H1 (cell line): ENCODE data around the gene PARD6A. TPM values are rescaled to one million over a fixed set of nuclear protein-coding genes. Genes with fewer than 3 reads are reported as not detected.
A peak's percentile ranks its signal among the peaks of the same experiment; 100 is the strongest.

Source experiments
- CTCF ChIA-PET: fragments of 300-600 bp; sonication (Branson Sonifier 250); formaldehyde crosslinking; loops from one replicate; lab custom pipeline; 2021; ENCODE audit not compliant: partially characterized antibody; lab: Charles Lee
- POLR2A ChIA-PET: fragments of 300-600 bp; sonication (Branson Sonifier 250); formaldehyde crosslinking; loops from one replicate; lab custom pipeline; 2021; ENCODE audit warnings: inconsistent platforms; ENCODE audit not compliant: partially characterized antibody; lab: Charles Lee
- DNase-seq, 2 experiments: peaks; one replicate each; pipeline versions ENCODE4 v3.0.0 to v3.0.0-alpha.2; 2010 to 2022; ENCODE audit warnings: low spot score in 2 of 2, low read depth in 1 of 2, mixed read lengths in 1 of 2
- FAIRE-seq: peaks from 2 replicates; lab custom pipeline; 2011; peaks lifted over from hg19 to GRCh38; lab: Jason Lieb, UNC
- H2AFZ ChIP-seq: 2 replicates; pipeline ENCODE4 v1.8.1; 2012; ENCODE audit warnings: low read length, inconsistent platforms
- H2AK5ac ChIP-seq: 2 replicates; pipeline ENCODE4 v1.6.1; 2013; ENCODE audit warnings: low read depth, low read length
- H2BK120ac ChIP-seq: replicated peaks from 2 replicates; pipeline ENCODE3; 2013; ENCODE audit warnings: low read depth, low read length, inconsistent platforms
- H2BK12ac ChIP-seq: 2 replicates; pipeline ENCODE4 v1.6.1; 2013; ENCODE audit warnings: low read depth, low read length
- H2BK15ac ChIP-seq: 2 replicates; pipeline ENCODE4 v1.6.1; 2013; ENCODE audit warnings: low read length
- H2BK20ac ChIP-seq: 2 replicates; pipeline ENCODE4 v1.6.1; 2013; ENCODE audit warnings: low read length
- H2BK5ac ChIP-seq: 2 replicates; pipeline ENCODE4 v1.6.1; 2013; ENCODE audit warnings: low read depth, low read length
- H3K14ac ChIP-seq: 2 replicates; pipeline ENCODE4 v1.6.1; 2013; ENCODE audit warnings: inconsistent platforms; ENCODE audit not compliant: insufficient read length
- H3K18ac ChIP-seq: 2 replicates; pipeline ENCODE4 v1.6.1; 2013; ENCODE audit warnings: low read length; ENCODE audit errors: extremely low read depth
- H3K23ac ChIP-seq: 2 replicates; pipeline ENCODE4 v1.6.1; 2013; ENCODE audit warnings: inconsistent platforms; ENCODE audit not compliant: insufficient read length
- H3K23me2 ChIP-seq: 2 replicates; pipeline ENCODE4 v1.6.1; 2013; ENCODE audit warnings: low read depth, low read length
- H3K27ac ChIP-seq: 2 replicates; pipeline ENCODE4 v1.6.1; 2011; ENCODE audit warnings: low read depth, low read length, inconsistent platforms
- H3K27me3 ChIP-seq, 4 experiments: replicated peaks in 1 of 4; 1 replicate in 1 of 4; 2 replicates in 3 of 4; pipeline versions ENCODE4 v1.6.1 to v1.8.1; 2011 to 2013; ENCODE audit warnings: low read length in 3 of 4, mild to moderate bottlenecking in 3 of 4, inconsistent platforms in 2 of 4, mixed read lengths in 2 of 4, moderate library complexity in 1 of 4; ENCODE audit not compliant: control insufficient read depth in 3 of 4, insufficient read depth in 3 of 4; ENCODE audit errors: extremely low read depth in 1 of 4
- H3K36me3 ChIP-seq, 4 experiments: 2 replicates each; pipeline versions ENCODE4 v1.6.1 to v1.8.1; 2011 to 2013; ENCODE audit warnings: mild to moderate bottlenecking in 4 of 4, low read length in 3 of 4, moderate library complexity in 2 of 4, control low read depth in 1 of 4, inconsistent platforms in 1 of 4; ENCODE audit not compliant: insufficient read depth in 4 of 4, control insufficient read depth in 2 of 4
- H3K4ac ChIP-seq: replicated peaks from 2 replicates; pipeline ENCODE3; 2013; ENCODE audit warnings: low read length, low read depth, mixed read lengths, inconsistent platforms; ENCODE audit not compliant: insufficient read length
- H3K4me1 ChIP-seq, 4 experiments: replicated peaks in 1 of 4; 1 replicate in 1 of 4; 2 replicates in 3 of 4; pipeline versions ENCODE4 v1.6.1 to v1.8.1; 2011 to 2013; ENCODE audit warnings: low read length in 3 of 4, inconsistent platforms in 2 of 4, mixed read lengths in 1 of 4; ENCODE audit not compliant: insufficient read depth in 4 of 4, control insufficient read depth in 3 of 4
- H3K4me2 ChIP-seq, 2 experiments: 2 replicates each; pipeline versions ENCODE4 v1.6.1 to v1.8.1; 2011 to 2013; ENCODE audit warnings: low read depth in 2 of 2, low read length in 2 of 2, control low read depth in 1 of 2, inconsistent platforms in 1 of 2, mild to moderate bottlenecking in 1 of 2; ENCODE audit not compliant: insufficient read depth in 1 of 2
- H3K4me3 ChIP-seq, 4 experiments: fragments of 200-600, 300-600 bp in 1 of 4; sonication (generic), shearing (Covaris generic), sonication (Bioruptor Twin) in 1 of 4; 2 replicates each; pipeline versions ENCODE4 v1.5.1 to v1.8.1; 2011 to 2016; ENCODE audit warnings: low read length in 4 of 4, low read depth in 3 of 4, control low read depth in 2 of 4, inconsistent platforms in 2 of 4, mild to moderate bottlenecking in 2 of 4, mixed read lengths in 1 of 4, moderate library complexity in 1 of 4; ENCODE audit not compliant: insufficient read depth in 2 of 4; ENCODE audit errors: extremely low read depth in 1 of 4
- H3K56ac ChIP-seq: replicated peaks from 2 replicates; pipeline ENCODE3; 2013; ENCODE audit warnings: low read depth, mild to moderate bottlenecking, mixed read lengths, low read length, inconsistent platforms; ENCODE audit not compliant: insufficient read length
- H3K79me1 ChIP-seq: 2 replicates; pipeline ENCODE4 v1.6.1; 2013; ENCODE audit warnings: low read depth, low read length, control low read depth
- H3K79me2 ChIP-seq, 2 experiments: 2 replicates each; pipeline versions ENCODE4 v1.6.1 to v1.8.1; 2012 to 2013; ENCODE audit warnings: low read length in 2 of 2, mild to moderate bottlenecking in 2 of 2, inconsistent platforms in 1 of 2; ENCODE audit not compliant: insufficient read depth in 2 of 2, control insufficient read depth in 1 of 2
- H3K9ac ChIP-seq, 4 experiments: replicated peaks in 1 of 4; 1 replicate in 1 of 4; 2 replicates in 3 of 4; pipeline versions ENCODE4 v1.6.1 to v1.8.1; 2011 to 2013; ENCODE audit warnings: low read depth in 3 of 4, low read length in 3 of 4, control low read depth in 2 of 4, mild to moderate bottlenecking in 2 of 4, moderate library complexity in 2 of 4, inconsistent platforms in 1 of 4; ENCODE audit errors: extremely low read depth in 1 of 4
- H3K9me3 ChIP-seq, 2 experiments: 2 replicates each; pipeline versions ENCODE4 v1.6.1 to v1.8.1; 2012 to 2013; ENCODE audit warnings: mild to moderate bottlenecking in 2 of 2, moderate library complexity in 2 of 2, control low read depth in 1 of 2, inconsistent platforms in 1 of 2, low read depth in 1 of 2, low read length in 1 of 2, mixed read lengths in 1 of 2; ENCODE audit not compliant: insufficient read depth in 2 of 2
- H4K20me1 ChIP-seq, 2 experiments: replicated peaks in 1 of 2; 2 replicates each; pipeline versions ENCODE3 to v1.8.1; 2011 to 2013; ENCODE audit warnings: inconsistent platforms in 2 of 2, low read length in 2 of 2, mild to moderate bottlenecking in 1 of 2; ENCODE audit not compliant: insufficient read depth in 2 of 2, control insufficient read depth in 1 of 2
- H4K5ac ChIP-seq: 2 replicates; pipeline ENCODE4 v1.6.1; 2013; ENCODE audit warnings: low read length, low read depth, mixed read lengths, inconsistent platforms; ENCODE audit not compliant: insufficient read length
- H4K8ac ChIP-seq: 2 replicates; pipeline ENCODE4 v1.8.0; 2013; ENCODE audit warnings: mild to moderate bottlenecking, moderate library complexity, low read length, inconsistent platforms; ENCODE audit not compliant: insufficient read depth; ENCODE audit errors: extremely low read depth
- H4K91ac ChIP-seq: replicated peaks from 2 replicates; pipeline ENCODE3; 2013; ENCODE audit warnings: low read length, mixed read lengths, inconsistent platforms; ENCODE audit not compliant: insufficient read length
- CREB1 ChIP-seq: IDR thresholded peaks from 2 replicates; pipeline ENCODE4 v1.6.1; 2012; ENCODE audit warnings: inconsistent platforms
- EP300 ChIP-seq, 2 experiments: IDR thresholded peaks; 1 replicate in 1 of 2; 2 replicates in 1 of 2; pipeline ENCODE4 v1.6.1; 2011 to 2012; ENCODE audit warnings: low read depth in 2 of 2, low read length in 2 of 2, mild to moderate bottlenecking in 2 of 2, borderline replicate concordance in 1 of 2, inconsistent platforms in 1 of 2, moderate library complexity in 1 of 2
- GTF2F1 ChIP-seq: IDR thresholded peaks from 2 replicates; pipeline ENCODE4 v1.6.1; 2012; ENCODE audit warnings: low read depth, low read length, improper control_type of control experiment, borderline replicate concordance
- HDAC2 ChIP-seq, 2 experiments: fragments of 300-600 bp in 1 of 2; sonication (generic) in 1 of 2; IDR thresholded peaks; 2 replicates each; pipeline ENCODE4 v1.6.1; 2011 to 2012; ENCODE audit warnings: low read depth in 2 of 2, low read length in 2 of 2, mild to moderate bottlenecking in 2 of 2, moderate library complexity in 2 of 2, borderline replicate concordance in 1 of 2, inconsistent platforms in 1 of 2
- MAX ChIP-seq: IDR thresholded peaks from 2 replicates; pipeline ENCODE4 v1.6.1; 2012; ENCODE audit warnings: inconsistent platforms
- NRF1 ChIP-seq: IDR thresholded peaks from 2 replicates; pipeline ENCODE4 v1.6.1; 2011; ENCODE audit warnings: mild to moderate bottlenecking, low read depth, low read length, improper control_type of control experiment
- RAD21 ChIP-seq, 2 experiments: IDR thresholded peaks in 1 of 2; conservative IDR thresholded peaks in 1 of 2; 2 replicates each; pipeline ENCODE4 v1.6.1; 2011; ENCODE audit warnings: low read depth in 2 of 2, low read length in 2 of 2, improper control_type of control experiment in 1 of 2, inconsistent platforms in 1 of 2, mild to moderate bottlenecking in 1 of 2, moderate library complexity in 1 of 2
- RBBP5 ChIP-seq: IDR thresholded peaks from 2 replicates; pipeline ENCODE4 v1.7.1; 2012; ENCODE audit warnings: low read depth, mild to moderate bottlenecking, inconsistent platforms, low read length, moderate library complexity, borderline replicate concordance
- SP4 ChIP-seq: IDR thresholded peaks from 2 replicates; pipeline ENCODE4 v1.6.1; 2012; ENCODE audit warnings: low read length, inconsistent platforms
- WGBS, 2 experiments: shearing (Covaris generic) in 1 of 2; methylation state at CpG; one replicate each; pipeline versions ENCODE4 v1.1.6 to v1.1.7; 2013 to 2015; ENCODE audit warnings: low lambda C conversion rate in 2 of 2, mixed read lengths in 2 of 2, inconsistent platforms in 1 of 2, low coverage in 1 of 2, missing lambda C conversion rate in 1 of 2; ENCODE audit not compliant: insufficient replicate concordance in 2 of 2, insufficient coverage in 1 of 2, insufficient read length in 1 of 2; ENCODE audit errors: extremely low coverage in 1 of 2, missing lambda C conversion rate in 1 of 2; 5-methylcytosine and 5-hydroxymethylcytosine counted together
- polyA plus RNA-seq, 7 experiments: library from polyadenylated mRNA; depleted of rRNA in 3 of 7; stranded (reverse) in 5 of 7; unstranded in 2 of 7; fragments of >200 nt in 5 of 7; fragments of 200-250 nt in 2 of 7; gene quantifications; 1 replicate in 5 of 7; 2 replicates in 1 of 7; 4 replicates in 1 of 7; pipeline versions ENCODE4 v1.2.1 to v1.2.3, GENCODE V29; 2011 to 2013; ENCODE audit warnings: missing spikeins in 2 of 7, mixed read lengths in 2 of 7
- total RNA-seq: library from RNA; stranded (reverse); fragmentation: NEBNext Ultra II Directional; extraction: Animal tissue kit (Norgen Biotek cat#: 25700); gene quantifications from 2 replicates; pipeline ENCODE4 v1.2.1, GENCODE V29; 2021

Gene PARD6A
- total and polyA plus RNA-seq, 2 of the 8 experiments (the other 6 are each of a cell fraction or from before 2014, with no cell fraction given), result 15.1 to 21.8 TPM

GRCh38 chr16:67672739-67673662, 12.2 kb downstream of the PARD6A start:
- no peaks in the 10 kb centered on the region for H3K9me3 ChIP-seq
- peaks cover 0 to 5% (median 2%) of the 10 kb centered on the region in 4 experiments; a peak in 3 of 7 replicates for H3K4me1 ChIP-seq
- H3K27ac ChIP-seq, result no peak overlapping the region
- H2BK12ac ChIP-seq, result no peak overlapping the region
- no peak overlapping the region for H4K5ac ChIP-seq
- H4K91ac ChIP-seq, result peak overlapping the region; percentile 20
- no peak overlapping the region for H3K56ac ChIP-seq
- no peaks in the 10 kb centered on the region; a peak in 1 of 7 replicates for H3K27me3 ChIP-seq
- H2AFZ ChIP-seq, result no peak overlapping the region
- no peak overlapping the region for H3K14ac ChIP-seq
- 0 out of 2 replicates have a peak overlapping the region, but pooled peaks have one; percentile 28 for H2BK5ac ChIP-seq
- no peaks in the 10 kb centered on the region for H3K79me2 ChIP-seq
- no peak overlapping the region for H2BK15ac ChIP-seq
- no peaks in the 10 kb centered on the region for H3K23me2 ChIP-seq
- ChIA-PET CTCF (interaction anchor here (0.6 to 5.5 kb wide), 75 partner anchors 9 to 963 kb away, joined by 3 to 46 read pairs (median 5); partner anchors contain the start of genes ACD, CARMIL2, EDC4 and GFOD2), POLR2A (interaction anchor here (0.8 to 1.8 kb wide), 5 partner anchors 15 to 267 kb away, joined by 3 to 7 read pairs (median 3); partner anchors contain the start of gene GFOD2)
- H4K8ac ChIP-seq, result no peak overlapping the region
- no peak overlapping the region for H3K4me3 ChIP-seq
- 73% methylated on average over 13 of the region's 13 CpGs; no CpG with 5 or more reads in 1 of the 2 experiments for WGBS, 2 experiments
- no peaks in the 10 kb centered on the region; the same call in 1 of the 2 replicates for H3K79me1 ChIP-seq
- DNase-seq (peak in 1 of 2 experiments; percentile 87), FAIRE-seq (peak; percentile 92)
- H2BK20ac ChIP-seq, result no peak overlapping the region
- H3K9ac ChIP-seq, result no peak overlapping the region
- no peak overlapping the region for H3K18ac ChIP-seq
- no peak overlapping the region for H2BK120ac ChIP-seq
- H3K4ac ChIP-seq, result no peak overlapping the region
- 0 out of 2 replicates have a peak overlapping the region, but pooled peaks have one; percentile 3 for H2AK5ac ChIP-seq
- H3K36me3 ChIP-seq, result 0 out of 8 replicates have a peak, but pooled peaks cover 0 to 3% (median 0%) of the 10 kb centered on the region in 4 experiments
- peaks cover 3 to 12% of the 10 kb centered on the region in 2 experiments for H4K20me1 ChIP-seq
- H3K4me2 ChIP-seq, result no peak overlapping the region
- no peak overlapping the region for H3K23ac ChIP-seq
- TF ChIP-seq GTF2F1 (no peak), SP4 (no peak), RAD21 (IDR thresholded peaks at IDR 0.05 in 1 of 2, conservative IDR thresholded peaks at IDR 0.05 in 1 of 2; ENCODE audit: low read depth in 2 of 2, low read length in 2 of 2) (peak; percentile 92 to 94), EP300 (IDR thresholded peaks at IDR 0.05; ENCODE audit: borderline replicate concordance in 1 of 2, low read depth in 2 of 2, low read length in 2 of 2) (no peak), CREB1 (no peak), NRF1 (no peak), RBBP5 (no peak), HDAC2 (IDR thresholded peaks at IDR 0.05; ENCODE audit: borderline replicate concordance in 1 of 2, low read depth in 2 of 2, low read length in 2 of 2) (no peak), MAX (no peak)
